Activated T-cell treated with anti-CD3 and anti-CD28 coated beads for 4 hours (primary cell): ENCODE results near the gene KLF3.

Experiments used
- DNase-seq: peaks from one replicate; pipeline ENCODE4 v3.0.0-alpha.2; 2020

KLF3 gene

DNA sequence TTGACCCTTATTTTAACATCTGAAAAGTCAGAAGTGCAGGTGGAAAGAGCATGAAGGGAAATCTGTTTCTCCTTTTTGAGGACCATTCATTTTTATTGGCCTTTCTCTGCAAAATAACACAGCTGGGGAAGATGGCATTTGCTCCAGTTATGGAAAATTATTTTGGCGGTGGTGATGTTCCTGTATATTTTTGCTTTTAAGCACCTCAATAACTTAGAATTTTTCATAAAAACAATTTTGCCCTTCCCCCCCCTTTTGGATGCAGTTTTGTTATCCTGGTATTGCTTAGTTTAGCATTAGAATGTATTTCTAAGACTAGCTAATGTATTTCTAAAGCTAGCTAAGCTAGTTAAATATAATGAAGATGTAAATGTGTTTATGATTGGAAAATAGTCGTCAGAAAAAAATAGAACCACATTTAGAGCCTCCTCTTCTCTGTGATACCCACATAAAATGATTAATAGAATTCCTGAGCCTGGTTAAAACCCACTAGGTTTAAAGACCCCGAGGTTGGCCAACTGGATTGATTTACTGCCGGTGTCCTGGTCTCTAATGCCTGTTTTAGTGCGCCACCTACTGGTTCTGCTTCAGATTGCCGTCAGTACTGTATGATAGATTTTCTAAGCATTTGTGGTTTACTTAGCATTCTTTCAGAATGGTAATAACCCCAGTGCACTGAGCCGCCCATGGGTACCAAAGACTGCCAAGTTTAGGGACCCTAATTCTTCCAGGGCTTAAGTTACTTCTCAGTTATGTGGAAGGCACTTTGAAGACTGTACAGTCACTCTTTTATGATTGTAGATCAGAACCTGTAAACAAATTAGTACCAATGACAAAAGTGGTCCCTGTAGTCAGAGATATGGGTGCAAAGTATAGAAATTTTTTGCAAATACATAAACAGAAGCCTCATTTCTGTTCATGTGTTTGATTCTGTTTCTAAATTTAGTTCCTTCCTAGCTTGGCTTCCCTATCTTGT is 11.4 kb downstream of the KLF3 start:
- peak; percentile 84 for DNase-seq

DNA sequence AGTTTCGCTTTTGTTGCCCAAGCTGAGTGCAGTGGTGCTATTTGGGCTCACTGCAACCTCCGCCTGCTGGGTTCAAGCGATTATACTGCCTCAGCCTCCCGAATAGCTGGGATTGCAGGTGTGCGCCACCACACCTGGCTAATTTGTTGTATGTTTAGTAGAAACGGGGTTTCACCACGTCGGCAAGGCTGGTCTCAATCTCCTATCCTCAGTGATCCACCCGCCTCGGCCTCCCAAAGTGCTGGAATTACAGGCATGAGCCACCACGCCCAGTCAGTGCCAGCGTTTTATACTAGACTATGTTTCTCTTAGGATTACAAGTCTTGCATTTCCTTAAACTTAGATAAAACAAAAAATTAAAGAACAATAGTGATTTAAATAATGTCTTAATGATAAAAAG is 13.0 kb downstream of the KLF3 start:
- no peak for DNase-seq

DNA sequence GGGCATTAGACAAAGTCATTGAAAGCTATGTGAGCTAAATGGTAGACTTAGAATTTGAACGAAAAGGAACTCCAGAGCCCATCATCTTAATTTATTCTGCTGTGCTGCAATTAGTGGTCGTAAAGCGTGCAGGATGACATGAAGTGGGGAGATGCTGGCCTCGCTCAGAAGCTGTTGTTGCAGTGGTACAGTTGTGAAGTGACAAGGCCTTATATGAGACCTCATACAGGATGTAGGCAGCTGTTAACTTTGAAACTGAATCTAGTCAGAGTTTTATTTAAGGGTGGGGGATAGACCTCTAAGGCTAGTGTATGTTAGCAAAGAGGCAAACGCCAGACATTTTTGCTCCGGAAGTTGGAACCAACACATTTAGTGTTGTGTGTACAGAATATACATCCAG is 13.4 kb downstream of the KLF3 start:
- DNase-seq: no peak

DNA sequence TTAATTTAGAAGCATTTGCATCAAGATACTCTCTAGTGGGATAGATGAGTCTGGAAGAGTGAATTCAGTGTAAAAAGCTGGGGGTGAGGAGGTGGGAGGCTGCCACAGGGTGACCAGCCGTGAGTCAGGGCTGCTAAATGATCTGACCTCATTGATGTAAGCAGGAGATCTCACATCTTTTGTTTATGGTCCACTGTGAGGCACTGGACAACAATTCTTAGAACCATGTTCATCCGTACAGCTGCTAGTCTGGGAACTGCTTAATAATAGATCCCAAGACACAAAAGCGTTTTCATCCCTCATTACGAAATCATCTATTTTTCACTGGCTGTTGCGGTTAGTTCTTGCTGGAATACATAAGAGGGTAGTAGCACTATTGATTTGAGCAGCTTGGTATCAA is 14.1 kb downstream of the KLF3 start:
- no peak for DNase-seq

DNA sequence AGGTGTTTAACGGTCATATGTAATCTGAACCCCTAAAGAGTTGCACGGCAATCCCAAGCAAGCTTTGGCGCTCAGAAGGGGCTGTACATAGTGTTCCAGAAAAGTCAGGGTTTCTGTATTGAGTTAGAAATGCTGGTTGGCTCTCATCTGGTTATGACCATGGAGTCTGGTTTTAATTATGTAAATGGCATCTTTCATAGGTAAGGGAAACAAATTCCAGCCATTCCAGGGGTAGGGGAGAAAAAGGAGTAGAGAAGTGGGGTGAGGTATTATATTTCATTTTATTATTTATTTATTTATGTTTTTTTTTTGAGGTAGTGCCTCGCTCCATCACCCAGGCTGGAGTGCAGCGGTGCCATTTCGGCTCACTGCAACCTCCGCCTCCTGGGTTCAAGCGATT is 15.9 kb downstream of the KLF3 start:
- DNase-seq: no peak

DNA sequence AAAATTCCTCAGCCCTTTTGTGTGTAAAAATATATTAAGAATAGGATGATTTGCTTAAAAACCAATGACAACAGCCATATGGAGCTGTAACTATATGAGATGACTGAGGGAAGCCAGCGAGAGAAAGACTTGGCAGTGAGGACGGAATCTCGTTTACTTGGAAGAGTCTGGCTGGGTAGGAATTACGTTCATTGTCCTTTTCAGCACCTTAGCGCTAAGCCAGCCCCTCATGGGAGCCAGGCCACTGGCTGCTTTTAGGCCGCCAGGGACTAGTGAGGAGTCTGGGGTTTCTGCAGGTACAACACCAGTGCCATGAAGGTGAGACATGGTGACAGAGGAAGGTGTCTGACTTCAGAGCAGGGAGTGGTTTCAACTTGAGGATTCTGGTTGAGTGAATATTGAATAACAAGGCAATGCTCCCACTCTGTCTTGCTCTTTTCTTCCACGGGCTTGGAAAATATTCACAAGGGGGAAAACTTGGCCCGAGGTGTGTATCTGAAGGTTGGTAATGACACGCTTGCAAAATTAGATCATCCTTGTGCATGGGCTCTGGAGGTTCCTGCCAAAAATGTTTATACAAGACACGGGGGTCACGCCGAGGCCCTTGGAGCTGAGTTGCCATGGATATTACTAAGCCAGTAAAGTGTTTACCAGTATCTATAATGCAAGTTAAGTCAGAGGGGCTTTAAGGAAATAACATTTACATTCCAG is 17.4 kb downstream of the KLF3 start:
- no peak for DNase-seq

DNA sequence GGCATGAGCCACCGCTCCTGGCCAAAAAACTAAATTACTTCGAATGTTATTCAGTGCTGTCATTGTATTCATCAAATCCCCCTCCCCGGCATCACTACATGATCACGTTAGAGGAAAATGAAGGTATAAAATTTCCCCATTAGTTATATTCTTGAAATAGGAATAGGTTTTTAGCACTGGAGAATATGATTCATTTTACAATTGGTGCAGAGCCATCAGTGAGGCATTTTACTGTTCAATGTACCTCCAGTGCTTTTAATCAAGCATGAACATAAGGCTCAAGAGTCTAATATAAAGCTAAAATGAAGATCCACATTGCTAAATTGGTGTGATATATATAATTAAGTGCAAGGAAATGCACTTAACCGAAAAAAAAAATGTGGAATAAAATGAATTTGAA is 18.3 kb downstream of the KLF3 start:
- DNase-seq: no peak

DNA sequence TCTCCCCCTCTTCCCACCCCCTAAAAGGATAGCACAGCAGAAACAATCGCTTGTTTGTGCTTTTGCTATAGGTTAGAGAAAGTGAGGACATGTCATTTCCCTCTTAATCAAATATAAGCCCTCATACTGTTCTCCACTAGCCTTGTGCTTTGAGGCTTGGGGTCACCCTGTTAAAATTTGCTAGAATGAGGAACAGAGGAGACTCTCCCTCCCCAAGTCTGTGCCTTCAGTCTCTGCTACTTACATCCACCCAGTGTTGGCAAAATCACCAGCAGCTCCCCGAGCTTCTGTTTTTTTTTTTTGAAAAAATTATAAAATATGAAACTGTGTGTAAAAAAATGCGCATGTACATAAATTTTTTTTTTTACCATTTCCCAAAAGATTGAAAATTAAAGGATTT is 19.3 kb downstream of the KLF3 start:
- no peak for DNase-seq

DNA sequence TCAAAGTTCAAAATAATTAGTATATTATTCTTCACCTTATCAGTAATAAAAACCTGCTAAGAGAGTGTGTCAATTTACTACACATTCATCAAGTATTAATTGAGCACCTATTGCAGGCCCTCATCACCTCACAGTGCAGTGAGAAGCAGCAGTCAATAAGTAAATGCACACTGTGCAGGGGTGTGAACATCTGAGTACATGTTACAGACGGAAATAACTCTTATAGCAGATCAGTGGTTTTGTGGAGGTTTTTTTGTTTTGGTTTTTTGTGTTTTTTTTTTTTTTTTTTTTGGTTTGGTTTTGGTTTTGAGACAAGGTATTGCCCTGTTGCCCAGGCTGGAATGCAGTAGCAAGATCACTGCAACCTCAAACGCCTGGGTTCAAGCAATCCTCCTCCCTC is 20.3 kb downstream of the KLF3 start:
- no peak for DNase-seq

DNA sequence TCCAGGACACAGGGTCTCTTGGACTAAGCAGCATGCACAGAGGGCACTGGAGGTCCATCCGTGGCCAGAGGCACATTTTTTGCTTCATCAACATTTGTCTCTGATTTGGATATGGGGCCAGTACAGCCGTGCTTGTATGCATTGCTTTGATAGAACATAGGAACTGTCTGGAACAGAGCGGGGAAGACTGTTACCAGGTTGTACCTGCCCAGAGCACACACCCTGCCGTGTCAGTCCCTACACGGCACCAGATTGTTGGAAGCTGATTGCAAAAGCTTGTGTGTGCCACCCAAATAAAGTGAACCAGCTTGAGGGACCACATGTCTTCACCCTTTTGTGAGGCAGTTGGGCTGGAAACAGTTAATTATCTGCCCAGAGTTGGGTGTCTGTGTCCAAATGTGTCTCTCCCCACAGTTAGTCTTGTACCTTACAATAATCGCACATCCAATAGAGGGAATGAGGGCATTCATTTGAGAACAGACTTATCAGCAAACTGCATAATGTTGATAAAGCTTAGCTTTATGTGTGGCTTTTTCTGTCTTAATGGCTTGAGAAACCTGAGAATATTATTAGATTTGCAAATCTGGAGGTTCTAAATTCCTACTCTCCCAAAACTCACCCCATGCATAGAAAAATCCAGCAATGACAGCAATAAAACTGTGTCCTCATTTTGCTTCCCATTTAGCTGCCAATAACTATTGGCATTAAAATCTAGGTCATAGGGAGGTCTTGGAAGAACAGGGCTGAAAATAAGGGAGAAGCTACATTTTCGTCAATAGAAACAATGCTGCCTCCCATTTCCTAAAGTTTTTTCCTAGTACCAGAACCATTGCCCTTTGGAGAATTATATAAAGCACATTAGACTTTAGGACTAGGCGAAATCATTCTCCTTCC is 21.2 kb downstream of the KLF3 start:
- DNase-seq: no peak

DNA sequence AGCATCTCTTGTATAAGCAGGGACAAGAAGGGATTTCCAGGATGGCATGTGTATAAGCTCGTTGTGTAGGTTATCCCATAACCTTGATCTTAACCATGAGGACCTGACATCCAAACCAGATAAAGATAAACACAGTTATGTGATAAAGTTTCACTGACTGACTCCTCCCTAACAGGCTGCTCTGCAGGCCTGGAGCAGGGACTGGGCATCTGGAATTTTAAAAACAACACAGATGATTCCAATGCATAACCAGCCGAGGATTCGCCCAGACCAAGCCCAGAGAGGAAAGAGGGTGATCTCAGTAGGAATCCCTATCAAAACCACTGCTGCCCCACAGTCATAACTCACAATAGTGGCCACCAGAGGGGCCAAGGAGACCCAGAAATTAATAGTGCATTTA is 22.7 kb downstream of the KLF3 start:
- DNase-seq: no peak

DNA sequence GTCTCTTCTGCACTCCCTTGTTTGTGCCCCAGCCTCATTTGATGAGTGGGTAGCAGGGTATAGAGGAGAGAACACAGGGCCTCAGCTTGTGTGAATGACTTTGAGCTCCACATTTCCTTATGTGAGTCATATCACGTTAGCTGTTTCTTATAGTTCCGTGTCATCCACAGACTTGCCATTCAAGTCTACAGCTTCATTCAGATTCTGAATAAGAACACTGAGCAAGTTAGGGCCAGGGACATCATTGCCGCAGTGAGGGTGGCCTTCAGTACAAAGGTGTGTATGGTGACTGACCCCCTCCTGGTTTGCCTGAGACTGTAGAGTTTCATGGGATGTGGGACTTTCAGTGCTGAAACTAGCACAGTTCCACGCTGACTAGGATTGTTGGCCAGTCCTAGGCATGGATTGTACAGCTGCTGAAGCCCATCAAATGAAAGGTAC is 23.6 kb downstream of the KLF3 start:
- DNase-seq: no peak

DNA sequence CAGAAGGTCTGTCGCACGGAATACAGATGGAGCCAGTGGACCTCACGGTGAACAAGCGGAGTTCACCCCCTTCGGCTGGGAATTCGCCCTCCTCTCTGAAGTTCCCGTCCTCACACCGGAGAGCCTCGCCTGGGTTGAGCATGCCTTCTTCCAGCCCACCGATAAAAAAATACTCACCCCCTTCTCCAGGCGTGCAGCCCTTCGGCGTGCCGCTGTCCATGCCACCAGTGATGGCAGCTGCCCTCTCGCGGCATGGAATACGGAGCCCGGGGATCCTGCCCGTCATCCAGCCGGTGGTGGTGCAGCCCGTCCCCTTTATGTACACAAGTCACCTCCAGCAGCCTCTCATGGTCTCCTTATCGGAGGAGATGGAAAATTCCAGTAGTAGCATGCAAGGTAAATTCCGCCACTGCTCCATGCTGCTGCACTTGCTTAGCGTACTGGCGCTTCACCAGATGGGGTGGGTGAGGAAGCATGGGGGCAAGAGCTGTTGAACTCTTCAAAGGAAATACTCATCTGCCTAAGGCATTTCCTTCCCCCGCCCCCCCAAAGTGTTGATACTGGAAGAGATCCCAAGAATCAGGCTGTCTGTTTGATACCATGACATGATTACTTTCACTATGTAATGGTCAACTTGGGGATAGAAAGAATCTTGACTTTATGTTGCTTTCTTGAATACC is 24.8 kb downstream of the KLF3 start:
- no peak for DNase-seq

DNA sequence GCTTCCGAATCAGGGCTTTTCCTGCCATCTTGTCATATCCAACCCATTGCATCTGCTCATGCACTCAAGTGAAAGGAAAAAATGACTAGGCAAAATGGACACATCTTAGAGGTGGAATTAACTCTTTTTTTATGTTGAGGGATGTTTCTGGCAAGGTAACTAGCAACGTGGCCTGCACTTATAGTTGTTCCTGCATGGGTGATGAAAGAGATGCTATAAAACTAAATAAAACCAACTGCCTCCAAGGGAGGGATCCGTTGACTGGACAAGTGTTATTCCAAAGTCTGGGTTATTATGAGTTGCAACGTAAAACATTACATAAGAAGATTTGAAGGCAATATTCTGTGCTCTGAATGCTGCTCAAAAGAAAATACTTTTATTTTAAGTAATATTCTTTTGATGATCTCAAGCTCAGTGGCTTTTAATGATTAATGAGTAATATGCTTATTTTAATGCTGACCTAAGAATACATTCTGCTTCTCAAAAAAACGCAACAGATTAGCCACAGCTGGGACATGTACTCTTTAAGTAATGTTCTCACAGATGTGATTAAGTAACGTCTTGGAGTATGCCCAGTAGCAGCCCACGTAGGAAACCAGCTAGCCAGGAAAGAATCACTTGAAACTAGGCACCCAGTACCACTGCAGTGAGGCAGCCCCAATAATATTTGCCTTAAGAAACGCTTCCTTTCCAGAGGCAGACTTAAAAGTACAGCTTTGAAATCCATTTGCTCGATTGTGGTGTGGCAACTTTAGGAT is 27.4 kb downstream of the KLF3 start:
- DNase-seq: no peak

DNA sequence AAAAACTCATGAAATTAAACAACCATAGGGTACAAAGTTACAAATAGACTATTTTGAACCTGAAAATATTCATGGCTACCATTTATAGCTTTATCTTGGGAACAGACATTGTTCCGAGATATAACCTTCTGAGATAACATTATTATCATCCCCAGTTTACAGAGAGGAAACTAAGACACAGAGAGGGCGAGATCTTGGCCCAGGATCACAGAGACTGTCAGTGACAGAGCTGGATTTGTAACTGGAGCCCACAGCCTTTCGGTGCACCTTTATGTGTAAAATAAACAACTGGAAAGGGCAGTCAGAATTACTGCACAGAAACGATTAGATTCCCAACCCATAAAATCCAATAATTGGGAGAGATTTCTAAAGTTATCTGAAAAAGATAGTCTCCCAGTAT is 28.4 kb downstream of the KLF3 start:
- DNase-seq: no peak

DNA sequence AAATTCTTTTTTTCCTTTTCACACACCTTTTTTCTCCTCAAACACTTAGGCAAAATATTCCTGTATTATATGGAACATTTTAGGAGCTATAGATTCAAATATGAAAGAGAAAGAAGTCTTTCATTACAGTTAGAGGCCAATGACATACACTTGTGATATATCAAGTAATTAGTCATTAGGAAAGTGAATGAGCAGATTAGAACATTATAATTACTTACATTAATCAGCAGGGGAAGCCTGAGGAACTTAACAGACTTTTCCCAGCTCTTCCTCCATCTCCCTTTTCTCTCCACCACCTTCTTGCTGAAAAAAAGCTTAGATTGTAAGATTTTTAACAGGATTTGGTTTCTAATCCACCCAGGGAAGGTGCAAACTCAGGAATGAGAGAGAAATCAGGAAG is 29.6 kb downstream of the KLF3 start:
- no peak for DNase-seq

DNA sequence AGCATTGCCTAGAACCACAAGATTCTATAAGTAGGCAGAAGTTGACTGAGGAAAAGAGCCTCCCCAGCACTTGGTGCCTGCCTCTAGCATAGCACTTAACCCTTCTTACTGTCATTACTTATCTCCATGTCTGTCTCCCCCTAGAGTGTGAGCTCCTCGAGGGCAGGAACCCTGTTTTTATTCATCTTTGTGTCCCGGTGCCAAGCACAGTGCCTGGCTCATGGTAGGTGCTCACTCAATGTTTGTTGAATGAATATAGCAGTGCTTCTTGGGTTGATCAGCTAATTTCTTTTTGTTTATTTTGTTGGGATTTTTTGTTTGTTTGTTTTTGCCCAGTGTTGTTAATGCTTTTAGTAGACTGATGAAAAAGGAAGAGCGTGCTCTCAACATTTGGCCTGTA is 30.3 kb downstream of the KLF3 start:
- no peak for DNase-seq

DNA sequence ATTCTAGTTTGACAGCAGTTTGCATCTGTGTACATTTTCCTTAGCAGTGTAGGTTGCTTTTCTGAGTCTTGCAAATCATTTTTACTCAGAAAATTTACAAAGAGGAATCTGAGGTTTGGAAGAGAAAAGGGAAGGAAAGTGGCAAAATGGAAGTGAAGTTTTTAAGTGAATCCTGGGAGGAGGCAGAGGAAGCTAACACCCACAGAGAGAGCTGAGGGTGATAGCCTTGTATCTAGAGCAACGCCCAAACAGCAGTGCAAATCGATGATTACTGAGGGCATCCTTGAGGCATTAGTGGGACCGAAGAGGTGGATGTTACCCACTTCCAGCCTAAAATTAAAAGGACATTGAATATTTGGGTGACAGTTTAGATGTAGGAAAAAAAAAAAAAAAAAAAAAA is 31.8 kb downstream of the KLF3 start:
- no peak for DNase-seq

DNA sequence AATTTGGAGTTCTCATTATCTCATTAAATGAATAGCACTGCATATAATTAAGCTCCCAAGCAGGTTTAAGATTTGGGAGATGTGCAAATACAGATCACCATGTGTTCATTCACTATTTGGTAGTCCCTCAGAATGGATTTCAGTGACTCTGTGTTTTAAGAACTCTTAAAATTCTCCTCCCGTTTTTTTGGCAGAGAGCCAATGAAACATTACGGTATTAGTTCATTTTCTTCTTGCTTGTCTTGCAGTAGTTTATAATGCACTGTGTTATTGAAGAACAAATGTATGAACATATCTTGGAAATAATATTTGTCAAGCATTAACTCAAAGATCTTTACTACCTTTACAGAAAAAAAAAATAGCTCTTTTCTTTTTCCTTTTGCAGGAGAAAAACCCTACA is 32.7 kb downstream of the KLF3 start:
- DNase-seq: no peak

DNA sequence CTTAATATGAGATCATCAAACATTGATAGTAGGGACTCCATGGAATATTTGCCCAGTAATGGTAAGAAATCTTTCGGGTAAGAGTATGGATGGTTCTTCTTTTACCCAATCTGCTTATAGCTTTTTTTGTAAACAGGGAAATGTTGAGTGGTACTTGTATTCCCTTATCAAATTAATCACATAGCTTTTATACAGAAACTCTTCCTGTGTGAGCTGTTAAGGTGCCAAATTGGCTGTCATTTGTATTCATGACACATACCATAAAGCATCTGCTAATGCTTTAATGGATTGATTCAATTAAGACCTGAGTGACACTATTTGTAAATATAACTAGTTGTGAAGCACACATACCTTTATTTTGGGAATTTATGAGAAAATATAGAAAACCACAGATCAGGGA is 34.2 kb downstream of the KLF3 start:
- DNase-seq: no peak

DNA sequence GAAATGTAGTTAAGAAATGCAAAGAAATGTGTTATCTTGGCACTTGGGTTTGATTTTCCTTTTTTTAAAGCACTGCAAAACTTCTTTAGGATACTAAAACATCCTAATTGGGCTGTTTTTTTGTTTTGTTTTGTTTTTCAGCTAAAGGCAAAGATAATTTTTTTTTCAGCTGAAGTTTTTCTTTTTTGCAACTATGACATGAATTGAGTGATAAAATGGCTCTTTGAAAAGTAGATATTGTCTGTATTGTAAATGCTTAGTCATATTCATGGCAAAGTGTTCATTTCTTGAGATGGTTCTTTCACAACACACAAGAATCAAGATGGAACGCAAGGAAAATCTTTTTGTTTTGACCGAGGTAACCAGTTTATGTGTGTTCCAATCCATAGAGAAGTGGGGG is 35.1 kb downstream of the KLF3 start:
- DNase-seq: no peak

DNA sequence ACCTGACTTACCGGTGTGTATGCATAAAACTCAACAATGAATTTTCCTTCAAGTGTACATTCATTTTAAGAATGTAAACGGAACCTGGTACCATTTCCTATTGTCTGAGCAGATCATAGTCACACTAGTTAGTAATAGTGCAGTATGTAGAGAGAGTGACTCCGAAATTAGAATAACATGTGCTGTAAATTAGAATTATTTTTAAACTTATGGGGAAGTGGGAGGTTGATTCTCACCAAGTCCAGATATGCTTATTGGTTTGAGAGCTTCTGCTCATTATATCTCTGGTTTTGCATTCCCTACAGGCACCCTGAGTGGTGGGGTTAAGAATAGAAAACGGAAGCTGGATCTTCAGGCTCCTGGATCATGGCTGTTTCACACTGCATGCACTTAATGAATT is 39.6 kb downstream of the KLF3 start:
- DNase-seq: no peak
